NCI-H69 (cell line): ENCODE results near the gene RPL9.
"Not testable (repeated sequence)": the region's sequence is repeated elsewhere in the genome, so short reads cannot be mapped to it uniquely, and the experiment has no call there.

Experiments used
- DNase-seq: peaks from one replicate; lab custom pipeline; 2025; lab: John Stamatoyannopoulos, UW

The RPL9 gene

GRCh38 chr4:39466747-39467146 lies 8.0 kb upstream of the RPL9 start:
- no peak for DNase-seq

GRCh38 chr4:39464886-39465501 lies 6.3 kb upstream of the RPL9 start:
- DNase-seq = peak; percentile 2

- not testable (repeated sequence) for DNase-seq
These were observed 589 bp downstream of the RPL9 start for GRCh38 chr4:39458161-39458504.

- no peak for DNase-seq
These were observed 1.6 kb downstream of the RPL9 start for GRCh38 chr4:39456946-39457763.

- DNase-seq = no peak
These were observed 3.2 kb downstream of the RPL9 start for GRCh38 chr4:39455486-39455885.

GRCh38 chr4:39453738-39454137 lies 5.0 kb downstream of the RPL9 start:
- no peak for DNase-seq

GRCh38 chr4:39452860-39453587 lies 5.7 kb downstream of the RPL9 start:
- no peak for DNase-seq

- DNase-seq = no peak
These were observed 6.4 kb downstream of the RPL9 start for GRCh38 chr4:39452153-39452859.

- no peak for DNase-seq
These were observed 7.2 kb downstream of the RPL9 start for GRCh38 chr4:39451423-39452023.

GRCh38 chr4:39450618-39451017 lies 8.1 kb downstream of the RPL9 start:
- no peak for DNase-seq

GRCh38 chr4:39446842-39447573 lies 11.7 kb downstream of the RPL9 start:
- no peak for DNase-seq

- no peak for DNase-seq
These were observed 12.3 kb downstream of the RPL9 start for GRCh38 chr4:39446483-39446841.

- DNase-seq = no peak
These were observed 15.7 kb downstream of the RPL9 start for GRCh38 chr4:39442998-39443397.

GRCh38 chr4:39441593-39441992 lies 17.1 kb downstream of the RPL9 start:
- no peak for DNase-seq

- no peak for DNase-seq
These were observed 22.8 kb downstream of the RPL9 start for GRCh38 chr4:39435659-39436563.

GRCh38 chr4:39433878-39434492 lies 24.7 kb downstream of the RPL9 start:
- DNase-seq = no peak

GRCh38 chr4:39429476-39430334 lies 29.0 kb downstream of the RPL9 start:
- no peak for DNase-seq

- no peak for DNase-seq
These were observed 31.1 kb downstream of the RPL9 start for GRCh38 chr4:39427520-39428114.

GRCh38 chr4:39426728-39427127 lies 32.0 kb downstream of the RPL9 start:
- no peak for DNase-seq
